GM18511 (cell line): ENCODE data around the gene PDE8A.
"Not testable (repeated sequence)": the region's sequence is repeated elsewhere in the genome, so short reads cannot be mapped to it uniquely, and the experiment has no call there.

Experiments used
- ATAC-seq: cut with Tn5 transposase; IDR thresholded peaks from one replicate; pipeline ENCODE4 v1.9.1; 2021; ENCODE audit warnings: mild to moderate bottlenecking, moderate library complexity; ENCODE audit not compliant: unreplicated experiment

PDE8A gene

GRCh38 chr15:84988909-84989644, 7.4 kb downstream of the PDE8A start:
- no peak for ATAC-seq

- ATAC-seq, result no peak
Measured at GRCh38 chr15:84990507-84990906, 8.9 kb downstream of the PDE8A start.

DNA sequence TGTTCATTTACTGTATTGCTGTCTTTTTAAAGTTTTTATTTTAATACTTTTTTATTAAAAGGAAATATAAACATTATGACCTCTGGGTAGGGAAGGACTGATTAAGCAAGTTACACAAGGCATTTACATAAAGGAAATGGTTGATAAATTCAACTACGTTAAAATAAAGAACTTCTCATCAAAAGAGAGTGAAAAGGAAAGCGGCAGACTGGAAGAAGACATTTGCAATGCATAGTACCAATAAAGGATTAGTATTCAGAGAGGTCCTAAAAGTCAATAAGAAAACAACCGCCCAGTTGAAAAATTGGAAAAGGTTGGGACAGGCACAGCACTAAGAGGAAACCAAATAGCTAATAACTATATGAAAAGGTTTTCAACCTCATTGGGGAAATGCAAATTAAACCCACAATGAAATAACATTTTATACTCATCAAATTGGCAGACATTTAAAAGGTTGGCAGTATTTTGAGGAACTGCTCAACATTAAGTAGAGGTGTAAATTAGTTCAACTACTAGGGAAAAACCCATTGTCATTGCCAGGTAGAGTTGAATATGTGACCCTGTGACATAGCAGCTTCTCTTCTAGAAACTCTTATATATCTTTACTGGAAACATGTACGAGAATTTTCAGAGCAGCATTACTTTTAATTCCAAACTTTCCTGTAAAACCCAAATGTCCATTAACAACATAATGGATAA, 9.5 kb downstream of the PDE8A start:
- ATAC-seq, result no peak

GRCh38 chr15:84992157-84992944, 10.7 kb downstream of the PDE8A start:
- ATAC-seq, result no peak

DNA sequence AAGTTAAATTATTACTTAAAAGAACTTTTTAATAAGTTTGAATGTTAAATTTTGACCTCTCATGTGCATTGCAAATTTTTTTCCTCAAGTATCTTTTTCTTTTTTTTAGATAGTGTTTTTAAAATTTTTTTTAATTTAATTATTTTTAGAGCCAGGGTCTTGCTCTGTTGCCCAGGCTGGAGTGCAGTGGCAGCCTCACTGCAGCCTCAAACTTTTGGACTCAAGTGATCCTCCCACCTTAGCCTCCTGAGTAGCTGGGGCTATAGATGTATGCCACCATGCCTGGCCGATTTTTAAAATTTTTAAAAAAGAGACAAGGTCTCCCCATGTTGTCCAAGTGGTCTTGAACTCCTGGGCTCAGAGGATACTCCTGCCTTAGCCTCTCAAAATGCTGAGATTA, 14.4 kb downstream of the PDE8A start:
- no peak for ATAC-seq

DNA sequence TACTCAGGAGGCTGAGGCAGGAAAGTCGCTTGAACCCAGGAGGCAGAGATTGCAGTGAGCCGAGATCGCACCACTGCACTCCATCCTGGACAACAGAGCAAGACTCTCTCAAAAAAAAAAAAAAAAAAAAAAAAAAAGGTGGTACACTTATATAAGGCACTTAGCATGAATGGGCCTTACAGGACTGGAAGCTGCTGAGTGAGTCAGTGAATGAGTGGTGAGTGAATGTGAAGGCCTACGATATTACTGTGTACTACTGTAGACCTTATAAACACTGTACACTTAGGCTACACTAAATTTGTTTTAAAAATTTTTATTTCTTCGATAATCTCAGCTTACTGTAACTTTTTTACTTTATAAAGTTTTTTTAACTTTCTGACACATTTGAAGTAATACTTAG, 15.1 kb downstream of the PDE8A start:
- ATAC-seq, result not testable (repeated sequence)

GRCh38 chr15:84997214-84997613, 15.6 kb downstream of the PDE8A start:
- not testable (repeated sequence) for ATAC-seq

DNA sequence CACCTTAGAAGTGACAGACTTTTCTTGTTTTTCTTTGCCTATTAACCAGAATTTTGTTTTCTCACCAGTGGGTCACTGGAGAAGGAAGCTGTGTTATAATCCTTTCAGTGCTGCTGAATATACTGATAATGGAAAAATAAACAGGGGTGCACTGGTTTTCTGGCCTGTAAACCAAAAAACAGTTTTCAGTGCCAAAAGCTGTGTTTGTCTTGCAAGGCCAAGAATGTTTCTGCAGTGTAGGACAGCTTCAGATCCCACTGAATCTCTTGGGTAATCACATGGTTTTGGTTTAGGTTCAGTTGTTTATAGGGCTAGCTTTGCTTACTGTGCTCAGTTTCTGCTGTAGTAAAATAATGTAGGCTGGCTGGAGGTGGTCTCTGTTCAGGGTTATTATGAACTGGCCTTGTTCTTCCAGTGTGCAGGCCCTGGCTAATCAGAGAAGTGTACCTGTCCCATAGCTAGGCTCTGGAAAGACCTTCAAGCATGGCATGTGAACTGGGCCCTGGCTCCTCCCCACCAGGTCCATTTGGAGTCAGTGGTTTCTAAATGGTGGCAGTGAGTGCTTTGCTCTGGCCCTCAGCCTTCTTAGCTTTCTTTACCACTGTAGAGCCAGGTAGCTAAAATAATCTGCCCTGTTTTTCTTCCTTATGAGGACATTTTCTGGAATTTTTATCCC, 18.7 kb downstream of the PDE8A start:
- no peak for ATAC-seq

GRCh38 chr15:85000937-85001336, 19.3 kb downstream of the PDE8A start:
- no peak for ATAC-seq

- no peak for ATAC-seq
Measured at GRCh38 chr15:85002517-85002916, 20.9 kb downstream of the PDE8A start.

DNA sequence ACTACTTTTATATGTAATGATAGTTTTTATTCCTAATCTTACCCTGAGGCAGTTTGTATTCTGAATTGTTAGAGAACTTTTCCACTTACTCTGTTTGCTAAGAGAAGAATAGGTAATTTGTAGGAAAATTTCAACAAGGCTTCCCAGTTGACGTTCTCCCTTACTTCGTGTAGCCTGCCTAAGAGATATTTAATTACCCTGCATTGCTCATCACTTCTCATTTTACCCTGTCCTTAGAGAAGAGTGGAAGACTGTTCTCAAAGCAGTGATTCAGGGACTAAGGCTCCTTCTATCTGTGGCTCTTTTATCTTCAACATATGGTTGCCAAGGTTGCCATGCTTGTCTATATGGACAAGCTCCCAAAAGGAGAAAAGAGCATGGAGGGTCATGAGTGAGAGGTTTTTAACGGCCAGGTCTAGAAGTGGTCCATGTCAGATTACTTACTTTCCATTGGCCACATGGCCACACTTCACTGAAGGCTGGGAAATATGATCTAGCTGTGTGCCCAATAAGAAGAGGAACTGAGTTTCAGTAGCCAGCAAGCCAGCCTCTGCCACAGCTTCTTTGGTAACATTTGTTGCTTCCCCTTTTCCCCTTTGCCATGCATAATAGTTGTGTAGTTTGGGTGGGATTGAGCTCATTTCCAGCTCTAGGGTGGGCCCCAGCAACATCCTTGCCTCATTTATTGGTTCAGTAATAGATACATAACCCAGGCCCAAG, 22.1 kb downstream of the PDE8A start:
- ATAC-seq, result no peak

DNA sequence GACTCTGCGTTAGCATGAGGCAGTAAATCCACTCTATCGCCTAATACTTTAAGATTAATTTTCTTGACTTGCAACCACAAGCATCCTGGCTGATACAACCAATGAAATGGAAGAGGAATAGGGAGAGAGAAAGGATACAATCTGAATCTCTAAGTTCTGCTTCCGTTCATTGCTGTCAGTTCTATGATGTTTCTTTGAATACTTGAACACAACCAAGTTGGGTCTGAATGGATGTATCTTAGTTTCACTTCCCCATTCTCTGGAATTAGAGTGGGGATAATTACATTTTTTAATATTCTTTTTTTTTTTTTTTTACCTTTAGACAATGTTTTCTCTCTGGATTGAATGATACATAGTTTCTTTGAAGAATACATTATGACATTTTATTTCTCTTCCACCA, 22.9 kb downstream of the PDE8A start:
- no peak for ATAC-seq

DNA sequence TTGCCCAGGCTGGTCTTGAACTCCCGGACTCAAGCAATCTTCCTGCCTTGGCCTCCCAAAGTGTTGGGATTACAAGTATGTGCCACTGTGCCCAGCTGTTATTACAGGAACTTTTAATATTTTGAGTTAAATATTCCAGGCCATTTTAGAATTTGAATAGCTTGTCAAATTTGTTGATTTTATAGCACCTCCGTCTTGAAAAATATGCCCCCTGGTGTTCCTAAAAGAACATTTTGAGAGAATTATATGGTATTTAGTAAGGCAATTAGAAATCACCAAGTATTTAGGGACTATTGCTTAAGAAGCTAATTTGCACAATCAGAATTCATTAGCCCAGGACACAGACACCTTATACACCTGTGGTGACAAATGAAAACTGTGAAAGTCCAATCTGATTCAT, 23.7 kb downstream of the PDE8A start:
- ATAC-seq, result no peak

DNA sequence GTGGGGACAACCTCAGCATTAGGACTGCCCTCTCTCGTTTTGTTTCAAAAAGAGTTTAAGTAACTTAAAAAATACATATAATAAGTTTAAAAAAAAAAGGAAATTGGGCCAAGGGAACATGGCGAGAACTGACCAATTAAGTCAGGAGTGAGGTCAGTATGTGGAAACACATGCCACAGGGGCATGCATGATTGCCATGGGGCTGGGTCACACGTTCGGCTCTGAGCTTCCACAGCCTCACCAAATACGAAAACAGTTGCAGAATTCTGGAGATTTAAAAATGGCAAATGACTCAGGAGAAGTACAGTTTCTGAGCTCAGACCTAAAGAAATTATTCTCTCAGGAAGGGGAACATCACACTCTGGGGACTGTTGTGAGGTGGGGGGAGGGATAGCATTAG, 24.1 kb downstream of the PDE8A start:
- ATAC-seq, result no peak

- ATAC-seq, result no peak
Measured at GRCh38 chr15:85006201-85006600, 24.5 kb downstream of the PDE8A start.

DNA sequence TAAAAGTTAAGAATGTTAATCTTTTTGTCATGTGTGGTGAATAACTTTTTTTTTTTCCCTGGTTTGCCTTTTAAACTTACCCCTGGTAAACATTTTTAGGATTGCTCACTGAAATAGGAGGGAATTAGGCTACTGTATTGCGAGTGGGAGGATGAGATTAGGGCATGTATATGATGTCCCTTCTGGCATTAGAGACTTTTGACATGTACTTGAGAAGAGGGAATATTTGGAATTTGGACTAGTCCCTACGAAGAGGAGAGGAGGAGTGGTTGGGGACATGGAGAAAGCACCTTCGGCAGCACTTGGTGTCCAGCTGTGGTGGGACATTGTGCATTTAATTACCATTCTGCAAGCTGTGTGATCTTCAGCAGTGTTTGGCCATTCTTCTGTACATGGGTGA, 25.0 kb downstream of the PDE8A start:
- no peak for ATAC-seq

- ATAC-seq, result no peak
Measured at GRCh38 chr15:85007137-85007536, 25.5 kb downstream of the PDE8A start.

DNA sequence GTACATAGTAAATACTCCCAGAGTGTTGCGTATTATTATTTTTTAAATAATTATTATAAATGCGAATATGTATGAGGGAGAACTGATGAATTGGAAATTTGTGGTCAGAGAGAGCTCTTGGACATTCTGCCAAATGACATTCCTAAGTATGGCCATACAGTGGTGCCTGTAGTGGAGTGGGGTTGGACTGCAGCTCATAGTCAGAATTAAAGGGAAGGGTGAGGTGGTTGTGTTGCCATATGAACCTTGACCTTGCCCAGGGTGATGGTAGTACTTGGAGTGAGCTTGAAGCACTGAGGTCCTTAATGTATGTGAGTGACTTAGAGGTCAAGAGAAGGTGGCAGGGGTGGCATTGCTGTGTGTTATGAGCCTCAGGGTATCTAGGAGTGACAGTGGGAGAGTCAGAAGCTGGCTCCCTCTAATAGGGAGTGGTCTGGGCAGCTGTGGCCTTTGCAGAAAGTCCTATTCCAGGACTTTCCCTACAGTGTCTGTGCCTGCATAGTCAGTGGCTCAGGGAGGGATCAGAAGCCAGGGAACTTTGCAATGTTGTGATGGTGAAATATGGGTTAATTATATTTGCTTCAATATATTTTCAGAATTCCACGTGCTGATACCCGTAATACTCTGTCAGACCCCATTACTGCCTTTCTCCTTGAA, 26.2 kb downstream of the PDE8A start:
- ATAC-seq, result no peak

DNA sequence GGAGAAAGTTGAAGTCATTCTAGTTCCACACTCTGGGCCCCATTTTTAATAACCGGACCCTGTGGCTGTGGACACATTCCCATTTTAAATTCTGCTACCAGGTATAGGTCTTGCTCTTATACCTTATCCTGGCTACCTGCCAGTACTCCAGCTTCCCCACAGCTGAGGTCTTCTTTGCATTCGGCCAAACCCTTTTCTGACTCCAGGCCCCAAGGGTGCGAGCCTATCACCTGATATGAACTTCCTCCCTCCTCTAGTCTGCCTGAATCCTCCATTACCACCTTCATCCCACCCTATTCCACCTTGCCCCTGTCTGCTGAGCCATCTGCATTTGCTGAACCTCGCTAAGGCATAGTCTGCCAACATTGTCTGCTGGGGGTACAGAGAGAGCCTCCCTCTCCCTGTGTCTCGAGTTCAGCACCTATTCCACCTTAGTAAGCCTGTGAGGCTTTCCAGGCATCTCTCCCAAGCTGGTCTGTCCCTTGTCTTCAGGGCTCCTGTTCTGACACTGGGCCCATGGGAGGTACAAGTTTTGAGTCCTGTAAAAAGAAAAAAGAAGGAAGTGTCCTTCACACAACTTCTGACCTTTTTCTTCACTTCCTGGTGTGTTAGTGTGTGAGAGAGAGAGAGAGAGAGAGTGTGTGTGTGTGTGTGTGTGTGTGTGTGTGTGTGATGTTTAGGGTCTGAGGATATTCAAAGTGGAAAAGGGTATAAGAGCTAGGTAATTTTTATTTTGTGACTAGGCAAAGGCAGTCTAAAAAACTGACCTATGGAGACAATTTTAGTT, 27.0 kb downstream of the PDE8A start:
- no peak for ATAC-seq
